Measurements from ENCODE around the gene DGKZ.

Gene DGKZ

GRCh38 chr11:46387456-46387855, 40.2 kb downstream of the DGKZ start:
- TF ChIP-seq EZH2phosphoT487 (conservative IDR thresholded peaks at IDR 0.05; ENCODE audit: low read length) = no peak
- TF ChIP-seq, protein P1, sequence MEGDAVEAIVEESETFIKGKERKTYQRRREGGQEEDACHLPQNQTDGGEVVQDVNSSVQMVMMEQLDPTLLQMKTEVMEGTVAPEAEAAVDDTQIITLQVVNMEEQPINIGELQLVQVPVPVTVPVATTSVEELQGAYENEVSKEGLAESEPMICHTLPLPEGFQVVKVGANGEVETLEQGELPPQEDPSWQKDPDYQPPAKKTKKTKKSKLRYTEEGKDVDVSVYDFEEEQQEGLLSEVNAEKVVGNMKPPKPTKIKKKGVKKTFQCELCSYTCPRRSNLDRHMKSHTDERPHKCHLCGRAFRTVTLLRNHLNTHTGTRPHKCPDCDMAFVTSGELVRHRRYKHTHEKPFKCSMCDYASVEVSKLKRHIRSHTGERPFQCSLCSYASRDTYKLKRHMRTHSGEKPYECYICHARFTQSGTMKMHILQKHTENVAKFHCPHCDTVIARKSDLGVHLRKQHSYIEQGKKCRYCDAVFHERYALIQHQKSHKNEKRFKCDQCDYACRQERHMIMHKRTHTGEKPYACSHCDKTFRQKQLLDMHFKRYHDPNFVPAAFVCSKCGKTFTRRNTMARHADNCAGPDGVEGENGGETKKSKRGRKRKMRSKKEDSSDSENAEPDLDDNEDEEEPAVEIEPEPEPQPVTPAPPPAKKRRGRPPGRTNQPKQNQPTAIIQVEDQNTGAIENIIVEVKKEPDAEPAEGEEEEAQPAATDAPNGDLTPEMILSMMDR (IDR thresholded peaks at IDR 0.05; ENCODE audit: insufficient read depth, low read length, poor library complexity, severe bottlenecking) = no peak
- no peaks in the 10 kb centered on the region for H3K36me3 ChIP-seq (ENCODE audit: low read length)
- no peak overlapping the region for H3K27ac ChIP-seq (ENCODE audit: low read depth, low read length)
- peaks cover 4% of the 10 kb centered on the region; the same call in 1 of the 2 replicates for H4K20me1 ChIP-seq (ENCODE audit: low read depth, low read length)
- no peaks in the 10 kb centered on the region for H3K9me3 ChIP-seq (ENCODE audit: insufficient read depth, low read length)
- H3K4me3 ChIP-seq (ENCODE audit: insufficient read depth, low read length, poor library complexity, severe bottlenecking) = no peak overlapping the region
- no peaks in the 10 kb centered on the region for H3K27me3 ChIP-seq (ENCODE audit: low read length)
- H2AFZ ChIP-seq (ENCODE audit: low read depth, low read length, severe bottlenecking) = no peak overlapping the region
- H3K9ac ChIP-seq (ENCODE audit: low read length) = no peak overlapping the region
- H3F3A ChIP-seq (ENCODE audit: insufficient read depth) = no peaks in the 10 kb centered on the region
- H3K9me2 ChIP-seq (replicated peaks; ENCODE audit: insufficient read depth, low read length) = no peaks in the 10 kb centered on the region
- H3K79me2 ChIP-seq (ENCODE audit: insufficient read depth, low read length) = no peaks in the 10 kb centered on the region
- H3K4me2 ChIP-seq (ENCODE audit: low read depth, low read length, poor library complexity, severe bottlenecking) = no peak overlapping the region

DNA sequence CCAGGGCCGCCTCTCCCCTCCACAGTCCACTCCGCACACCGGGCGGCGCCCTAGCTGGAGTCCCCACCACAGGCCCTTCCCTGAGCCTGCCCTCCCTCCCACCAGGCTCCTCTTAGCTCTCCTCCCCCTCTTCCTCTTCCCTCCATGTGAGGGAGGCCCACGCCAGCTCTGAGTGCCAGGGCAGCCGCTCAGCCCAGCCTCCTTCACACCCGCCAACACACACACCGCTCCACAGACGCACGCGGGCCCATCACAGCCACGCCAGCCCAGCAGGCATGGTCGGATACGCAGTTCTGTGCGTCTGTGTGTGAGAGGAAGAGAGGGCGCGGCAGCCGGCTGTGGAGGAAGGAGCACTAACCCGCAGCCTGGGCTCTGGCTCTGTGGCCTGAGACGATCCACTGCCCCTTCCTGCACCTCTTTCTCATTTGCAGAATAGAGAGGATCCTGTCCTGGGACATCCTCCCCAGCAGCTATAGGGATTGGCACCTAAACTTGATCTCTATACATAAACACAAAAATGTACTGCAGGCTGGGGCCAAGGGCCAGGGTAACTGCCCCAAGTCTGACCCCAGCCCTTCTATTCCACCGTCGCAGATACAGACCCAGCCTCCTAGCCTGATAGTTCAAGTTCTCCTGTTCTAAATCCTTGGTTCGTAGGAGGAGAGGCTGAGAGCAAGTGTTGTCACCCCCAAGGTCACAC, 40.8 kb downstream of the DGKZ start:
- H3K9me3 ChIP-seq (ENCODE audit: insufficient read depth, low read length) = no peaks in the 10 kb centered on the region
- no peaks in the 10 kb centered on the region for H3K79me2 ChIP-seq (ENCODE audit: insufficient read depth, low read length)
- no peak overlapping the region for H2AFZ ChIP-seq (ENCODE audit: low read depth, low read length, severe bottlenecking)
- H3K4me2 ChIP-seq (ENCODE audit: low read depth, low read length, poor library complexity, severe bottlenecking) = no peak overlapping the region
- H3K27me3 ChIP-seq (ENCODE audit: low read length) = no peaks in the 10 kb centered on the region
- no peaks in the 10 kb centered on the region for H3F3A ChIP-seq (ENCODE audit: insufficient read depth)
- no peak for TF ChIP-seq EZH2phosphoT487 (conservative IDR thresholded peaks at IDR 0.05; ENCODE audit: low read length)
- TF ChIP-seq, protein P1 (IDR thresholded peaks at IDR 0.05; ENCODE audit: insufficient read depth, low read length, poor library complexity, severe bottlenecking) = no peak
- H3K4me3 ChIP-seq (ENCODE audit: insufficient read depth, low read length, poor library complexity, severe bottlenecking) = no peak overlapping the region
- no peak overlapping the region for H3K9ac ChIP-seq (ENCODE audit: low read length)
- no peak overlapping the region for H3K27ac ChIP-seq (ENCODE audit: low read depth, low read length)
- no peaks in the 10 kb centered on the region for H3K9me2 ChIP-seq (replicated peaks; ENCODE audit: insufficient read depth, low read length)
- no peaks in the 10 kb centered on the region for H3K36me3 ChIP-seq (ENCODE audit: low read length)
- H4K20me1 ChIP-seq (ENCODE audit: low read depth, low read length) = peaks cover 4% of the 10 kb centered on the region; the same call in 1 of the 2 replicates

DNA sequence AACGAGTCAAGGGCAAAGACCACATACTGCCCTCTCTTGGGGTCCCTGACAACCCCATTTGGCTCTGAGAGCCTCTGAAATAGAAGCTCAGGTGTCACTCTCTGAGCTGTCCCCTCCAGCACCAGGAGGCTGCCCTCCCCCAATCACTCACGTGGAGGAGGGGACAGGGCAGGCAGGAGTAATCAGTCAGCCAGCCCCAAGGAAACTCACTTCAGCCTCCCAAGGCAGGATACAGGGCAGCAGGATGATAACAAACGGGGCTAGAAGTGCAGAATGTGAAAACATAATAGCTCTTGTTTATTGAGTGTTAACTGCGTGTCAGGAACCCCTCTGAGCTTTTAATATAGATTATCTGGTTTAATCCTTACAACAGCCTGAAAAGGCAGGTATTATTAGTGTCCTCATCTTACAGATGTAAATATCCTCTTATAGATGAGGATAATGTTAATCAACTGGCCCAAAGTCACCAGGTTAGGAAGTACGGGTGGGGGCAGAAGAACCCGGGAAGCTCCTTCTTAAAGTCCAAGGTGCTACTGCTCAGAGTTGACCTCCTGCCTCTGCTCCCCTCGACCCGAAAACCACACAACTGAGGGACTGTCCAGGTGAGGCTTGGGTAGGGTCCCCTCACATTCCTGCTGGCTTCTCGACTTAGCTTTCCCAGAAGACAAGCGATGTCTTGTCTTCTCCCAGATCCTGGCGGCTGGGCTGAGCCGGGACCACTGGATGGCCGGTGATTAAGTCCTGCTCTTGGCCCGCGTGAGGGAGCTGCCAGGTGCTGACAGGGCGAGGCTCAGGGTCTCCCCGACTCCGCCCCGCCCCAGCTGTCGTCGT, 41.6 kb downstream of the DGKZ start:
- no peak overlapping the region for H2AFZ ChIP-seq (ENCODE audit: low read depth, low read length, severe bottlenecking)

More for the DNA sequence above, 41.6 kb downstream of the DGKZ start:
- Histone ChIP-seq H3K9me3 (ENCODE audit: insufficient read depth, low read length) (no peaks in the 10 kb centered on the region), H3K36me3 (ENCODE audit: low read length) (no peaks in the 10 kb centered on the region), H4K20me1 (ENCODE audit: low read depth, low read length) (peaks cover 4% of the 10 kb centered on the region; the same call in 1 of the 2 replicates), H3K27me3 (ENCODE audit: low read length) (no peaks in the 10 kb centered on the region), H3K79me2 (ENCODE audit: insufficient read depth, low read length) (no peaks in the 10 kb centered on the region), H3K4me2 (ENCODE audit: low read depth, low read length, poor library complexity, severe bottlenecking) (peak overlapping the region; percentile 65), H3F3A (ENCODE audit: insufficient read depth) (no peaks in the 10 kb centered on the region), H3K9ac (ENCODE audit: low read length) (no peak overlapping the region), H3K9me2 (replicated peaks; ENCODE audit: insufficient read depth, low read length) (no peaks in the 10 kb centered on the region), H3K4me3 (ENCODE audit: insufficient read depth, low read length, poor library complexity, severe bottlenecking) (no peak overlapping the region), H3K27ac (ENCODE audit: low read depth, low read length) (no peak overlapping the region)
- TF ChIP-seq EZH2phosphoT487 (conservative IDR thresholded peaks at IDR 0.05; ENCODE audit: low read length) = no peak
- TF ChIP-seq, protein P1 (IDR thresholded peaks at IDR 0.05; ENCODE audit: insufficient read depth, low read length, poor library complexity, severe bottlenecking) = no peak
